ENCODE data around the gene LPCAT3. TPM values are rescaled to one million over a fixed set of nuclear protein-coding genes. Genes with fewer than 3 reads are reported as not detected.

The LPCAT3 gene
- total and polyA plus RNA-seq, 2 of the 13 experiments (the other 11 are each of a cell fraction or from before 2014, with no cell fraction given), result 44.5 to 64.3 TPM

- TF ChIP-seq ZNF75D (CRISPR knock-in tag; IDR thresholded peaks at IDR 0.05; ENCODE audit: borderline replicate concordance) (no peak), ZBTB40 (IDR thresholded peaks at IDR 0.05) (no peak), ZBTB40 (CRISPR knock-in tag; IDR thresholded peaks at IDR 0.05) (no peak), AGO2 (optimal IDR thresholded peaks at IDR 0.05; ENCODE audit: low read depth, low read length) (peak; percentile 18), NFE2L2 (IDR thresholded peaks at IDR 0.05; ENCODE audit: low read length) (no peak)
- POLR2A ChIA-PET, result interaction anchor here (0.8 to 8.0 kb wide), 7 partner anchors 10 to 95 kb away, joined by 3 to 180 read pairs (median 5); partner anchors contain the start of genes C12orf57, LPCAT3 and RNU7-1
- 94% methylated on average over 9 of the region's 17 CpGs for WGBS (ENCODE audit: low lambda C conversion rate)
- intact Hi-C loops (cut with micrococcal nuclease; ENCODE audit: unreplicated experiment) (no loop called here), in situ Hi-C loops (cut with HindIII; ENCODE audit: extremely low pct_ligation_motif_present, low pct_unique_long_range_greater_than_20kb) (no loop called here)
- H3K9me3 ChIP-seq (ENCODE audit: low read length), result no peaks in the 10 kb centered on the region
- FAIRE-seq (no peak), DNase-seq (ENCODE audit: low spot score) (no peak), ATAC-seq (no peak)
- H4K20me1 ChIP-seq (ENCODE audit: insufficient read depth, low read length), result no peaks in the 10 kb centered on the region; the same call in 1 of the 2 replicates
- no TSS peak for BruUV-seq (replicated peaks)
- H3K4me2 ChIP-seq (ENCODE audit: low read depth, low read length), result no peak overlapping the region
- peaks cover 53% of the 10 kb centered on the region for H3K4me1 ChIP-seq (ENCODE audit: insufficient read depth, low read length)
- H3K27me3 ChIP-seq (ENCODE audit: control insufficient read depth in 1 of 2, insufficient read depth in 2 of 2, low read length in 2 of 2), result no peaks in the 10 kb centered on the region
- peaks cover 22 to 37% of the 10 kb centered on the region in 2 experiments for H3K36me3 ChIP-seq (replicated peaks in 1 of 2; ENCODE audit: control insufficient read depth in 1 of 2, insufficient read depth in 2 of 2, low read length in 2 of 2)
- no peak overlapping the region for H2AFZ ChIP-seq (ENCODE audit: low read length)
- no peak overlapping the region for H3K27ac ChIP-seq (ENCODE audit: extremely low read length, insufficient read depth, low read length)
- no peak overlapping the region for H3K9ac ChIP-seq (ENCODE audit: insufficient read depth, low read depth, low read length)
- H3K4me3 ChIP-seq (replicated peaks in 1 of 3; ENCODE audit: insufficient read depth in 1 of 3, low read depth in 2 of 3, low read length in 3 of 3), result no peak overlapping the region
- H3K79me2 ChIP-seq (ENCODE audit: insufficient read depth, low read length), result peaks cover 14% of the 10 kb centered on the region
- CTCF ChIA-PET (ENCODE audit: low intra/inter-chr PET ratio, low total read pairs), result interaction anchor here (1.1 to 1.8 kb wide), 2 partner anchors 17 to 79 kb away, joined by 3 to 6 read pairs; no protein-coding TSS in a partner anchor
Observed at GRCh38 chr12:6963791-6964413, 54.4 kb downstream of the LPCAT3 start.

Data from HepG2 (cell line).